Measurements from ENCODE around the gene NUDT14.

Gene NUDT14

GRCh38 chr14:105212541-105213300, 31.6 kb upstream of the NUDT14 start:
- no peak for TF ChIP-seq SIN3A (IDR thresholded peaks at IDR 0.05; ENCODE audit: borderline replicate concordance, insufficient read depth, low read length)
- TF ChIP-seq TAF1 (IDR thresholded peaks at IDR 0.05; ENCODE audit: borderline replicate concordance, insufficient read depth, low read length): no peak
- TF ChIP-seq, protein P1, sequence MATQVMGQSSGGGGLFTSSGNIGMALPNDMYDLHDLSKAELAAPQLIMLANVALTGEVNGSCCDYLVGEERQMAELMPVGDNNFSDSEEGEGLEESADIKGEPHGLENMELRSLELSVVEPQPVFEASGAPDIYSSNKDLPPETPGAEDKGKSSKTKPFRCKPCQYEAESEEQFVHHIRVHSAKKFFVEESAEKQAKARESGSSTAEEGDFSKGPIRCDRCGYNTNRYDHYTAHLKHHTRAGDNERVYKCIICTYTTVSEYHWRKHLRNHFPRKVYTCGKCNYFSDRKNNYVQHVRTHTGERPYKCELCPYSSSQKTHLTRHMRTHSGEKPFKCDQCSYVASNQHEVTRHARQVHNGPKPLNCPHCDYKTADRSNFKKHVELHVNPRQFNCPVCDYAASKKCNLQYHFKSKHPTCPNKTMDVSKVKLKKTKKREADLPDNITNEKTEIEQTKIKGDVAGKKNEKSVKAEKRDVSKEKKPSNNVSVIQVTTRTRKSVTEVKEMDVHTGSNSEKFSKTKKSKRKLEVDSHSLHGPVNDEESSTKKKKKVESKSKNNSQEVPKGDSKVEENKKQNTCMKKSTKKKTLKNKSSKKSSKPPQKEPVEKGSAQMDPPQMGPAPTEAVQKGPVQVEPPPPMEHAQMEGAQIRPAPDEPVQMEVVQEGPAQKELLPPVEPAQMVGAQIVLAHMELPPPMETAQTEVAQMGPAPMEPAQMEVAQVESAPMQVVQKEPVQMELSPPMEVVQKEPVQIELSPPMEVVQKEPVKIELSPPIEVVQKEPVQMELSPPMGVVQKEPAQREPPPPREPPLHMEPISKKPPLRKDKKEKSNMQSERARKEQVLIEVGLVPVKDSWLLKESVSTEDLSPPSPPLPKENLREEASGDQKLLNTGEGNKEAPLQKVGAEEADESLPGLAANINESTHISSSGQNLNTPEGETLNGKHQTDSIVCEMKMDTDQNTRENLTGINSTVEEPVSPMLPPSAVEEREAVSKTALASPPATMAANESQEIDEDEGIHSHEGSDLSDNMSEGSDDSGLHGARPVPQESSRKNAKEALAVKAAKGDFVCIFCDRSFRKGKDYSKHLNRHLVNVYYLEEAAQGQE (IDR thresholded peaks at IDR 0.05; ENCODE audit: insufficient read depth in 1 of 2, low read depth in 2 of 2, low read length in 2 of 2): no peak
- no peak for TF ChIP-seq FOXP2 (optimal IDR thresholded peaks at IDR 0.05; ENCODE audit: borderline replicate concordance, extremely low read depth, extremely low read length, insufficient read depth)
- no peak for TF ChIP-seq POLR2AphosphoS5 (IDR thresholded peaks at IDR 0.05; ENCODE audit: low read depth, low read length)

DNA sequence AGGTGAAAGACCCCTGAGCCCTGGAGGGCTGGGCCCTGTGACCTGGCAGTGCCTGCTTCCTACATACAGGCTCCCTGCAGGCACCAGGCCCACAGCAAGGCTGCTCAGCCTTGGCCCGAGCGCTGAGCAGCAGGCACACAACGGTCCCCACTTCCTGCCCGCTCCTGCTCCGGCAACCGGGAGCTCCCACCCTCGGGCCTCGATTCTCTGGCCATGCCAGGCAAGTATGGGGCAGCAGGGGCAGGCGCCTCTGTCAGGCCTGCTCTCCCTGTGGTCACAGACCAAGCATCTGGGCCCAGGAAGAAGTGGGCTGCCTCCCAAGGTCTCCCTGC, 30.6 kb upstream of the NUDT14 start:
- TF ChIP-seq SIN3A (IDR thresholded peaks at IDR 0.05; ENCODE audit: borderline replicate concordance, insufficient read depth, low read length): no peak
- TF ChIP-seq POLR2AphosphoS5 (IDR thresholded peaks at IDR 0.05; ENCODE audit: low read depth, low read length): no peak
- no peak for TF ChIP-seq TAF1 (IDR thresholded peaks at IDR 0.05; ENCODE audit: borderline replicate concordance, insufficient read depth, low read length)

GRCh38 chr14:105211086-105211757, 30.1 kb upstream of the NUDT14 start:
- TF ChIP-seq SIN3A (IDR thresholded peaks at IDR 0.05; ENCODE audit: borderline replicate concordance, insufficient read depth, low read length) (no peak), FOXP2 (optimal IDR thresholded peaks at IDR 0.05; ENCODE audit: borderline replicate concordance, extremely low read depth, extremely low read length, insufficient read depth) (no peak), TAF1 (IDR thresholded peaks at IDR 0.05; ENCODE audit: borderline replicate concordance, insufficient read depth, low read length) (no peak), POLR2AphosphoS5 (IDR thresholded peaks at IDR 0.05; ENCODE audit: low read depth, low read length) (no peak)
- TF ChIP-seq, protein P1 (IDR thresholded peaks at IDR 0.05; ENCODE audit: insufficient read depth in 1 of 2, low read depth in 2 of 2, low read length in 2 of 2): no peak

GRCh38 chr14:105210266-105211025, 29.3 kb upstream of the NUDT14 start:
- TF ChIP-seq TAF1 (IDR thresholded peaks at IDR 0.05; ENCODE audit: borderline replicate concordance, insufficient read depth, low read length): no peak
- TF ChIP-seq FOXP2 (optimal IDR thresholded peaks at IDR 0.05; ENCODE audit: borderline replicate concordance, extremely low read depth, extremely low read length, insufficient read depth): no peak
- TF ChIP-seq POLR2AphosphoS5 (IDR thresholded peaks at IDR 0.05; ENCODE audit: low read depth, low read length): no peak
- TF ChIP-seq SIN3A (IDR thresholded peaks at IDR 0.05; ENCODE audit: borderline replicate concordance, insufficient read depth, low read length): no peak
- TF ChIP-seq, protein P1 (IDR thresholded peaks at IDR 0.05; ENCODE audit: insufficient read depth in 1 of 2, low read depth in 2 of 2, low read length in 2 of 2): no peak

DNA sequence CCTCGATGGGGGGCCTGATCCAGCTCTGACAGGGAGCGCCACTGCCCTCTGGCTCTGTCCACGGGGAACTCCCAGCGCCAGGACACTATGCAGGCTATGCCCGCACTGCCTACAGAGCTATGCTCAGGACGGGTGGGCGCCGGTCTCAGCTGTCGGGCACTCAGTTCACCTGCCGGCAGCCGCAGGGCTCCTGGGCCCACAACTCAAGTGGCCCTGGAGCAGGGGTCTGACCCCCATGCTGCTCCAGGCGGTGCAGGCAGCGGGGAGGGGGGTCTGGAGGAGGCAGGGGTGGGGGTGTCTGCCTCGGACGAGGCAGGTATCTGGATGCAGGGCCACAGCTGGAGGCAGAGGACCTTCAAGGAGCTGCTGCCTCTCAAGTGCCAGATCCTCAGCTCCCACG, 28.5 kb upstream of the NUDT14 start:
- TF ChIP-seq TAF1 (IDR thresholded peaks at IDR 0.05; ENCODE audit: borderline replicate concordance, insufficient read depth, low read length): no peak
- no peak for TF ChIP-seq POLR2AphosphoS5 (IDR thresholded peaks at IDR 0.05; ENCODE audit: low read depth, low read length)

Measured in PFSK-1 (cell line).